GM23338 (cell line): ENCODE data around the gene CAMP. TPM values are rescaled to one million over a fixed set of nuclear protein-coding genes. Genes with fewer than 3 reads are reported as not detected.

Experiments
- ATAC-seq: fragments of 200-7000 bp; cut with Tn5 transposase; 3 replicates; pipeline ENCODE4 v1.9.1; 2020
- DNase-seq: peaks from one replicate; pipeline ENCODE4 v3.0.0-alpha.2; 2015; ENCODE audit warnings: low spot score
- H2AFZ ChIP-seq: fragments of 200-600 bp; sonication (generic); 2 replicates; pipeline ENCODE4 v1.8.0; 2016; ENCODE audit warnings: antibody characterized with exemption, mild to moderate bottlenecking, moderate library complexity
- H3F3A ChIP-seq: fragments of 200-600 bp; sonication (generic); replicated peaks from 2 replicates; pipeline ENCODE4 v1.8.0; 2017; ENCODE audit warnings: antibody characterized with exemption, mixed run types, low read depth
- H3K27ac ChIP-seq: fragments of 200-600 bp; sonication (generic); 2 replicates; pipeline ENCODE4 v1.6.1; 2016; ENCODE audit warnings: low read depth
- H3K27me3 ChIP-seq: fragments of 200-600 bp; sonication (generic); 2 replicates; pipeline ENCODE4 v1.8.0; 2016; ENCODE audit warnings: mild to moderate bottlenecking, mixed run types, moderate library complexity; ENCODE audit not compliant: insufficient read depth
- H3K36me3 ChIP-seq: fragments of 200-600 bp; sonication (generic); 2 replicates; pipeline ENCODE4 v1.8.0; 2016; ENCODE audit warnings: mild to moderate bottlenecking; ENCODE audit not compliant: insufficient read depth
- H3K4me1 ChIP-seq: fragments of 200-600 bp; sonication (generic); 2 replicates; pipeline ENCODE4 v1.8.0; 2016; ENCODE audit warnings: mild to moderate bottlenecking, moderate library complexity; ENCODE audit not compliant: insufficient read depth
- H3K4me2 ChIP-seq: fragments of 200-600 bp; sonication (generic); 2 replicates; pipeline ENCODE4 v1.7.1; 2017; ENCODE audit warnings: mixed run types
- H3K4me3 ChIP-seq: fragments of 200-600 bp; sonication (generic); 2 replicates; pipeline ENCODE4 v1.6.1; 2016; ENCODE audit warnings: mixed run types
- H3K79me2 ChIP-seq: fragments of 200-600 bp; sonication (generic); replicated peaks from 2 replicates; pipeline ENCODE4 v1.8.0; 2017; ENCODE audit warnings: mild to moderate bottlenecking; ENCODE audit not compliant: insufficient read depth
- H3K9me2 ChIP-seq: fragments of 200-600 bp; sonication (generic); 2 replicates; pipeline ENCODE4 v1.8.0; 2017; ENCODE audit not compliant: insufficient read depth
- H4K20me1 ChIP-seq: fragments of 200-600 bp; sonication (generic); replicated peaks from 2 replicates; pipeline ENCODE4 v1.8.0; 2017; ENCODE audit warnings: mild to moderate bottlenecking; ENCODE audit not compliant: insufficient read depth
- H3K27ac Mint-ChIP-seq: 2 replicates; pipeline ENCODE4 v1.8.0; 2020; ENCODE audit warnings: inconsistent platforms, mild to moderate bottlenecking, moderate library complexity, mixed read lengths
- H3K27me3 Mint-ChIP-seq: 3 replicates; pipeline ENCODE4 v1.8.0; 2022; ENCODE audit warnings: low read depth, mild to moderate bottlenecking, moderate library complexity, mixed read lengths, inconsistent platforms; ENCODE audit not compliant: insufficient read depth, poor library complexity
- H3K36me3 Mint-ChIP-seq: 3 replicates; pipeline ENCODE4 v1.8.0; 2021; ENCODE audit warnings: low read depth, mild to moderate bottlenecking, inconsistent platforms, moderate library complexity, mixed read lengths
- H3K4me1 Mint-ChIP-seq: 3 replicates; pipeline ENCODE4 v1.8.0; 2020; ENCODE audit warnings: mild to moderate bottlenecking, inconsistent platforms, mixed read lengths
- H3K4me3 Mint-ChIP-seq: 3 replicates; pipeline ENCODE4 v1.8.0; 2021; ENCODE audit warnings: moderate library complexity, mild to moderate bottlenecking, inconsistent platforms, mixed read lengths
- H3K9me3 Mint-ChIP-seq: 3 replicates; pipeline ENCODE4 v1.8.0; 2020; ENCODE audit warnings: moderate library complexity, mild to moderate bottlenecking, inconsistent platforms, mixed read lengths
- CREB1 ChIP-seq: fragments of 250-450 bp; sonication (Bioruptor Pico); IDR thresholded peaks from 2 replicates; pipeline ENCODE4 v1.5.0; 2020; ENCODE audit warnings: low read depth, mild to moderate bottlenecking, moderate library complexity
- JUNB ChIP-seq: IDR thresholded peaks from one replicate; pipeline ENCODE4 v1.6.1; 2016; ENCODE audit warnings: antibody characterized with exemption; ENCODE audit not compliant: unreplicated experiment
- NANOG ChIP-seq: IDR thresholded peaks from 2 replicates; pipeline ENCODE4 v1.6.1; 2016; ENCODE audit warnings: antibody characterized with exemption, borderline replicate concordance
- STAT1 ChIP-seq: IDR thresholded peaks from one replicate; pipeline ENCODE4 v1.6.1; 2016; ENCODE audit warnings: antibody characterized with exemption; ENCODE audit not compliant: unreplicated experiment
- ZNF114 ChIP-seq: fragments of 250-450 bp; sonication (Bioruptor Pico); IDR thresholded peaks from 2 replicates; pipeline ENCODE4 v1.5.0; 2020; ENCODE audit warnings: mild to moderate bottlenecking, moderate library complexity
- ZNF331 ChIP-seq: fragments of 250-450 bp; sonication (Bioruptor Pico); IDR thresholded peaks from 2 replicates; pipeline ENCODE4 v1.5.0; 2020; ENCODE audit warnings: low read depth, mild to moderate bottlenecking, moderate library complexity
- polyA plus RNA-seq: library from polyadenylated mRNA; unstranded; fragments of >200 nt; fragmentation: Nextera tagmentation; extraction: Ambion mirVana; gene quantifications from 2 replicates; pipeline ENCODE4 v1.2.1, GENCODE V29; 2016
- total RNA-seq: library from RNA; depleted of rRNA; stranded (reverse); fragments of >200 nt; shearing (Covaris generic); gene quantifications from 2 replicates; pipeline ENCODE4 v1.2.3, GENCODE V29; 2014
- TF ChIP-seq, protein P1 (sequence below): fragments of 250-450 bp; sonication (Bioruptor Pico); IDR thresholded peaks from 2 replicates; pipeline ENCODE4 v1.5.0; 2020; ENCODE audit warnings: mild to moderate bottlenecking, moderate library complexity
- TF ChIP-seq, protein P2 (sequence below), 2 experiments: fragments of 200-600 bp in 1 of 2; sonication (generic) in 1 of 2; conservative IDR thresholded peaks; 2 replicates each; pipeline versions ENCODE4 v1.5.1 to v1.6.1; 2016 to 2017; ENCODE audit warnings: antibody characterized with exemption in 2 of 2, low read depth in 2 of 2, mild to moderate bottlenecking in 2 of 2, moderate library complexity in 1 of 2
- TF ChIP-seq, protein P3 (sequence below): IDR thresholded peaks from one replicate; pipeline ENCODE4 v1.6.1; 2018; ENCODE audit warnings: antibody characterized with exemption; ENCODE audit not compliant: unreplicated experiment

CAMP gene
- total and polyA plus RNA-seq, 2 experiments from 2014 or later = not detected

DNA sequence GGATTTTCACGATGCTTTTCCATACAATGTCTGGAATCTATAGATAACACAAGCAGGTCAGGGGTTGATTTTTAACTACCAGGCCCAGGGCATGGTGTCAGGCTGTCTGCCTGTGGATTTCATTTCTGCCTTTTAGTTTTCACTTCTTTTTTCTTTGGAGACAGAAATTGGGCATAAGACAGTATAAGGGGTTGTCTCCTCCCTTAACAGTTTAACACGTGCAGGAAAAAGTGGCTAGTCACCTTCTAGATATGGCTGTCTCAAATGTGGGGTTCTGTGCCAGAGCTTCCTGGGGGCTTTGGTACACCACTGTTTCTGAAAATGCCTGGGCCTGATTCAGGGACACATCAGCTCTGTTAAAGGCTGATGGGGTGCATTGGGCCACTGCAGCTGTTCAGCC is 10.2 kb downstream of the CAMP start:
- no peak overlapping the region for H3K27ac Mint-ChIP-seq
- ATAC-seq = no peak
- H3K9me3 Mint-ChIP-seq = peaks cover 24% of the 10 kb centered on the region

More for the DNA sequence above, 10.2 kb downstream of the CAMP start:
- no peak overlapping the region for H3K4me3 ChIP-seq
- H3K4me3 Mint-ChIP-seq = no peak overlapping the region
- no peaks in the 10 kb centered on the region for H3K27me3 ChIP-seq
- H4K20me1 ChIP-seq = no peaks in the 10 kb centered on the region
- H3K4me2 ChIP-seq = no peak overlapping the region
- H3F3A ChIP-seq = no peaks in the 10 kb centered on the region; the same call in 1 of the 2 replicates
- no peak overlapping the region for H2AFZ ChIP-seq
- peaks cover 11% of the 10 kb centered on the region for H3K27me3 Mint-ChIP-seq
- no peak for DNase-seq
- H3K36me3 Mint-ChIP-seq = peaks cover 17% of the 10 kb centered on the region
- H3K27ac ChIP-seq = no peak overlapping the region
- no peaks in the 10 kb centered on the region for H3K36me3 ChIP-seq
- no peaks in the 10 kb centered on the region for H3K79me2 ChIP-seq
- H3K4me1 ChIP-seq = peaks cover 5% of the 10 kb centered on the region; the same call in 1 of the 2 replicates
- H3K9me2 ChIP-seq = no peaks in the 10 kb centered on the region
- TF ChIP-seq ZNF331 = no peak
- TF ChIP-seq NANOG = no peak
- TF ChIP-seq, protein P1, sequence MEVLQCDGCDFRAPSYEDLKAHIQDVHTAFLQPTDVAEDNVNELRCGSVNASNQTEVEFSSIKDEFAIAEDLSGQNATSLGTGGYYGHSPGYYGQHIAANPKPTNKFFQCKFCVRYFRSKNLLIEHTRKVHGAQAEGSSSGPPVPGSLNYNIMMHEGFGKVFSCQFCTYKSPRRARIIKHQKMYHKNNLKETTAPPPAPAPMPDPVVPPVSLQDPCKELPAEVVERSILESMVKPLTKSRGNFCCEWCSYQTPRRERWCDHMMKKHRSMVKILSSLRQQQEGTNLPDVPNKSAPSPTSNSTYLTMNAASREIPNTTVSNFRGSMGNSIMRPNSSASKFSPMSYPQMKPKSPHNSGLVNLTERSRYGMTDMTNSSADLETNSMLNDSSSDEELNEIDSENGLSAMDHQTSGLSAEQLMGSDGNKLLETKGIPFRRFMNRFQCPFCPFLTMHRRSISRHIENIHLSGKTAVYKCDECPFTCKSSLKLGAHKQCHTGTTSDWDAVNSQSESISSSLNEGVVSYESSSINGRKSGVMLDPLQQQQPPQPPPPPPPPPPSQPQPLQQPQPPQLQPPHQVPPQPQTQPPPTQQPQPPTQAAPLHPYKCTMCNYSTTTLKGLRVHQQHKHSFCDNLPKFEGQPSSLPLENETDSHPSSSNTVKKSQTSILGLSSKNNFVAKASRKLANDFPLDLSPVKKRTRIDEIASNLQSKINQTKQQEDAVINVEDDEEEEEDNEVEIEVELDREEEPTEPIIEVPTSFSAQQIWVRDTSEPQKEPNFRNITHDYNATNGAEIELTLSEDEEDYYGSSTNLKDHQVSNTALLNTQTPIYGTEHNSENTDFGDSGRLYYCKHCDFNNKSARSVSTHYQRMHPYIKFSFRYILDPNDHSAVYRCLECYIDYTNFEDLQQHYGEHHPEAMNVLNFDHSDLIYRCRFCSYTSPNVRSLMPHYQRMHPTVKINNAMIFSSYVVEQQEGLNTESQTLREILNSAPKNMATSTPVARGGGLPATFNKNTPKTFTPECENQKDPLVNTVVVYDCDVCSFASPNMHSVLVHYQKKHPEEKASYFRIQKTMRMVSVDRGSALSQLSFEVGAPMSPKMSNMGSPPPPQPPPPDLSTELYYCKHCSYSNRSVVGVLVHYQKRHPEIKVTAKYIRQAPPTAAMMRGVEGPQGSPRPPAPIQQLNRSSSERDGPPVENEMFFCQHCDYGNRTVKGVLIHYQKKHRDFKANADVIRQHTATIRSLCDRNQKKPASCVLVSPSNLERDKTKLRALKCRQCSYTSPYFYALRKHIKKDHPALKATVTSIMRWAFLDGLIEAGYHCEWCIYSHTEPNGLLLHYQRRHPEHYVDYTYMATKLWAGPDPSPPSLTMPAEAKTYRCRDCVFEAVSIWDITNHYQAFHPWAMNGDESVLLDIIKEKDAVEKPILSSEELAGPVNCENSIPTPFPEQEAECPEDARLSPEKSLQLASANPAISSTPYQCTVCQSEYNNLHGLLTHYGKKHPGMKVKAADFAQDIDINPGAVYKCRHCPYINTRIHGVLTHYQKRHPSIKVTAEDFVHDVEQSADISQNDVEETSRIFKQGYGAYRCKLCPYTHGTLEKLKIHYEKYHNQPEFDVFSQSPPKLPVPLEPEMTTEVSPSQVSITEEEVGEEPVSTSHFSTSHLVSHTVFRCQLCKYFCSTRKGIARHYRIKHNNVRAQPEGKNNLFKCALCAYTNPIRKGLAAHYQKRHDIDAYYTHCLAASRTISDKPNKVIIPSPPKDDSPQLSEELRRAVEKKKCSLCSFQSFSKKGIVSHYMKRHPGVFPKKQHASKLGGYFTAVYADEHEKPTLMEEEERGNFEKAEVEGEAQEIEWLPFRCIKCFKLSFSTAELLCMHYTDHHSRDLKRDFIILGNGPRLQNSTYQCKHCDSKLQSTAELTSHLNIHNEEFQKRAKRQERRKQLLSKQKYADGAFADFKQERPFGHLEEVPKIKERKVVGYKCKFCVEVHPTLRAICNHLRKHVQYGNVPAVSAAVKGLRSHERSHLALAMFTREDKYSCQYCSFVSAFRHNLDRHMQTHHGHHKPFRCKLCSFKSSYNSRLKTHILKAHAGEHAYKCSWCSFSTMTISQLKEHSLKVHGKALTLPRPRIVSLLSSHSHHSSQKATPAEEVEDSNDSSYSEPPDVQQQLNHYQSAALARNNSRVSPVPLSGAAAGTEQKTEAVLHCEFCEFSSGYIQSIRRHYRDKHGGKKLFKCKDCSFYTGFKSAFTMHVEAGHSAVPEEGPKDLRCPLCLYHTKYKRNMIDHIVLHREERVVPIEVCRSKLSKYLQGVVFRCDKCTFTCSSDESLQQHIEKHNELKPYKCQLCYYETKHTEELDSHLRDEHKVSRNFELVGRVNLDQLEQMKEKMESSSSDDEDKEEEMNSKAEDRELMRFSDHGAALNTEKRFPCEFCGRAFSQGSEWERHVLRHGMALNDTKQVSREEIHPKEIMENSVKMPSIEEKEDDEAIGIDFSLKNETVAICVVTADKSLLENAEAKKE (CRISPR knock-in tag) = no peak
- no peak for TF ChIP-seq STAT1
- no peak for TF ChIP-seq ZNF114 (CRISPR knock-in tag)
- TF ChIP-seq, protein P2, sequence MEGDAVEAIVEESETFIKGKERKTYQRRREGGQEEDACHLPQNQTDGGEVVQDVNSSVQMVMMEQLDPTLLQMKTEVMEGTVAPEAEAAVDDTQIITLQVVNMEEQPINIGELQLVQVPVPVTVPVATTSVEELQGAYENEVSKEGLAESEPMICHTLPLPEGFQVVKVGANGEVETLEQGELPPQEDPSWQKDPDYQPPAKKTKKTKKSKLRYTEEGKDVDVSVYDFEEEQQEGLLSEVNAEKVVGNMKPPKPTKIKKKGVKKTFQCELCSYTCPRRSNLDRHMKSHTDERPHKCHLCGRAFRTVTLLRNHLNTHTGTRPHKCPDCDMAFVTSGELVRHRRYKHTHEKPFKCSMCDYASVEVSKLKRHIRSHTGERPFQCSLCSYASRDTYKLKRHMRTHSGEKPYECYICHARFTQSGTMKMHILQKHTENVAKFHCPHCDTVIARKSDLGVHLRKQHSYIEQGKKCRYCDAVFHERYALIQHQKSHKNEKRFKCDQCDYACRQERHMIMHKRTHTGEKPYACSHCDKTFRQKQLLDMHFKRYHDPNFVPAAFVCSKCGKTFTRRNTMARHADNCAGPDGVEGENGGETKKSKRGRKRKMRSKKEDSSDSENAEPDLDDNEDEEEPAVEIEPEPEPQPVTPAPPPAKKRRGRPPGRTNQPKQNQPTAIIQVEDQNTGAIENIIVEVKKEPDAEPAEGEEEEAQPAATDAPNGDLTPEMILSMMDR (conservative IDR thresholded peaks at IDR 0.05; ENCODE audit: low read depth in 2 of 2) = no peak
- no peak for TF ChIP-seq CREB1 (CRISPR knock-in tag)
- no peak for TF ChIP-seq JUNB
- TF ChIP-seq, protein P3, sequence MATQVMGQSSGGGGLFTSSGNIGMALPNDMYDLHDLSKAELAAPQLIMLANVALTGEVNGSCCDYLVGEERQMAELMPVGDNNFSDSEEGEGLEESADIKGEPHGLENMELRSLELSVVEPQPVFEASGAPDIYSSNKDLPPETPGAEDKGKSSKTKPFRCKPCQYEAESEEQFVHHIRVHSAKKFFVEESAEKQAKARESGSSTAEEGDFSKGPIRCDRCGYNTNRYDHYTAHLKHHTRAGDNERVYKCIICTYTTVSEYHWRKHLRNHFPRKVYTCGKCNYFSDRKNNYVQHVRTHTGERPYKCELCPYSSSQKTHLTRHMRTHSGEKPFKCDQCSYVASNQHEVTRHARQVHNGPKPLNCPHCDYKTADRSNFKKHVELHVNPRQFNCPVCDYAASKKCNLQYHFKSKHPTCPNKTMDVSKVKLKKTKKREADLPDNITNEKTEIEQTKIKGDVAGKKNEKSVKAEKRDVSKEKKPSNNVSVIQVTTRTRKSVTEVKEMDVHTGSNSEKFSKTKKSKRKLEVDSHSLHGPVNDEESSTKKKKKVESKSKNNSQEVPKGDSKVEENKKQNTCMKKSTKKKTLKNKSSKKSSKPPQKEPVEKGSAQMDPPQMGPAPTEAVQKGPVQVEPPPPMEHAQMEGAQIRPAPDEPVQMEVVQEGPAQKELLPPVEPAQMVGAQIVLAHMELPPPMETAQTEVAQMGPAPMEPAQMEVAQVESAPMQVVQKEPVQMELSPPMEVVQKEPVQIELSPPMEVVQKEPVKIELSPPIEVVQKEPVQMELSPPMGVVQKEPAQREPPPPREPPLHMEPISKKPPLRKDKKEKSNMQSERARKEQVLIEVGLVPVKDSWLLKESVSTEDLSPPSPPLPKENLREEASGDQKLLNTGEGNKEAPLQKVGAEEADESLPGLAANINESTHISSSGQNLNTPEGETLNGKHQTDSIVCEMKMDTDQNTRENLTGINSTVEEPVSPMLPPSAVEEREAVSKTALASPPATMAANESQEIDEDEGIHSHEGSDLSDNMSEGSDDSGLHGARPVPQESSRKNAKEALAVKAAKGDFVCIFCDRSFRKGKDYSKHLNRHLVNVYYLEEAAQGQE = no peak
- peaks cover 10% of the 10 kb centered on the region for H3K4me1 Mint-ChIP-seq
